GM08714 (cell line): Measurements from ENCODE around the gene CD34.

Experiments
- H3K4me3 ChIP-seq: fragments of 200-500 bp; sonication (Bioruptor generic); 2 replicates; pipeline ENCODE4 v1.5.1; 2014; ENCODE audit warnings: mild to moderate bottlenecking, low read length, inconsistent platforms
- ZNF274 ChIP-seq: IDR thresholded peaks from 2 replicates; pipeline ENCODE4 v1.6.1; 2012; ENCODE audit warnings: mild to moderate bottlenecking, low read depth, low read length

Gene CD34, protein sequence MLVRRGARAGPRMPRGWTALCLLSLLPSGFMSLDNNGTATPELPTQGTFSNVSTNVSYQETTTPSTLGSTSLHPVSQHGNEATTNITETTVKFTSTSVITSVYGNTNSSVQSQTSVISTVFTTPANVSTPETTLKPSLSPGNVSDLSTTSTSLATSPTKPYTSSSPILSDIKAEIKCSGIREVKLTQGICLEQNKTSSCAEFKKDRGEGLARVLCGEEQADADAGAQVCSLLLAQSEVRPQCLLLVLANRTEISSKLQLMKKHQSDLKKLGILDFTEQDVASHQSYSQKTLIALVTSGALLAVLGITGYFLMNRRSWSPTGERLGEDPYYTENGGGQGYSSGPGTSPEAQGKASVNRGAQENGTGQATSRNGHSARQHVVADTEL

DNA sequence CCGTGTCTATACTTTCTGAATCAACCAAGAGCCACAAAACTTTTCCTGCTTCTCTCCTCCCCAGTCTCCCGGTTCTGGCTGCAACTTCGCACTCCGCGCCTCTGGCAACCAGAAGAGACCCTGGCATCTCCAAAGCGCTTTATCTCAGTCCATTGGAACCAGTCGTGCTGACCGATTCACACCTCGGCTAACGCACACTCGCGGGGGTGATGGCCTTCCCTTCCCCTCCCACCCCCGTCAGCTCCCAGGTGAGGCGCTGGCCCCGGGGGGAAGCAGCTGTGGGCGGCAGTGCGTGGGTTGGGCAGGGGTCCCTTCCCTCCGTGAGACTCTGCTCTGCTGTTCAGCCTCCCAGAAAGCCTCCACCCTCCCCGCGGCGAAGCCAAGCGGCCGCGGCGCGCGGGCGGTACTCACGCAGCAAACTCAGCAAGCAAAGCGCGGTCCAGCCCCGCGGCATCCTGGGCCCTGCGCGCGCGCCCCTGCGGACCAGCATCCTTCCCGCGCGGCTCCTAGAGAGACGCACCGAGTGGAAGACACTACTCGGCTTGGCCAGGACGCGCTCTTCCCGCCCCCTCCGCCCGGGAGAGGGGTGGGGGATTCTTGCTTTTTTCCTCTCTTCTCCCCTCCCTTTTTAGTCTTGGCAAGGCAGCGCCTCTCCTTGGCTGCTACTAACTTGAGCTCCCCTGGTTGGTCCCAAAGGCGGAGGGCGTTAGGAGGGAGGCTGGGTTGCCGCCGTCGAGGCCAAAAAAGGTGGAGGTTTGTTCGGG, at the start of gene CD34:
CD34 (minus strand) TSS at position 535 of the 764 bp plus-strand sequence; CDS start at position 490, 45 bp downstream.
- no peak for TF ChIP-seq ZNF274
- H3K4me3 ChIP-seq: no peak within 1 kb of the TSS

DNA sequence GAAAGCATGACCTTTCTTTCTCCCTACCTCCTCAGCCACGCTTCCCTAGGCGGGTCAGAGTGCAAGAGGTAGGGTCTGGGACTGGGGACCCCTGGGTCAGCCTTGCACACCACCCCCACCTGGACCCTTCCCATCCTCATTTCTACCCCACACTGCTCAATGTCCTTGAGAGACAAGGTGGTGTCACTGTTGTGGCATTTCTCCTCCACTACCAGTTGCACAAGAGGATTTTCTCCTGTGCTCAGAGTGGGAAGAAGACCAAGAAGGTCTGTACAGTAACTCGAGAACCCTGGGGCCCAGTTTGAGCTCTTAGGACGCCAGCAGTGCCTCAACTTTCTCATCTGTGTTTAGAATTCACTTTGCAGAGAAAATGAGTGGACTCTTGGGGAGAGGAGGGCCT, 49.4 kb upstream of the CD34 start:
- no peak for TF ChIP-seq ZNF274
- H3K4me3 ChIP-seq: no peak overlapping the region

DNA sequence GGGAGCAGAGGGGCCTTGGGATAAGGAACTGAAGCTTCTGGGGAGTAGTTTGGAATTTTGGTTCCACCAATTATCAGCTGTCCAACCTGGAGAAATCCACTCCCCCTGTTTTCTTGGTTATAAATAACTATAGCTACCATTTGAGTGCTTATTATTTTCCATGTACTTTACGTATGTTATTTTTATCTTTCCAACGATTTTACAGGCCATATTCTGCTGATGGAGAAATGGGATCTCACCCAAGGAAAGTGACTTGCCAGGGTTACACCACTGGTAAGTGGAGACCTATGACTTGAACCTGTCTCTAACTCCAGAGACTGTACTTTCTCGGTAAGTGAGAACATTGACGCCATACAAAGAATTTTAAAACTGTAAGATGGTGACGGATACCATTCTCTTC, 49.0 kb upstream of the CD34 start:
- peak overlapping the region; percentile 3; the same call in 1 of the 2 replicates for H3K4me3 ChIP-seq

DNA sequence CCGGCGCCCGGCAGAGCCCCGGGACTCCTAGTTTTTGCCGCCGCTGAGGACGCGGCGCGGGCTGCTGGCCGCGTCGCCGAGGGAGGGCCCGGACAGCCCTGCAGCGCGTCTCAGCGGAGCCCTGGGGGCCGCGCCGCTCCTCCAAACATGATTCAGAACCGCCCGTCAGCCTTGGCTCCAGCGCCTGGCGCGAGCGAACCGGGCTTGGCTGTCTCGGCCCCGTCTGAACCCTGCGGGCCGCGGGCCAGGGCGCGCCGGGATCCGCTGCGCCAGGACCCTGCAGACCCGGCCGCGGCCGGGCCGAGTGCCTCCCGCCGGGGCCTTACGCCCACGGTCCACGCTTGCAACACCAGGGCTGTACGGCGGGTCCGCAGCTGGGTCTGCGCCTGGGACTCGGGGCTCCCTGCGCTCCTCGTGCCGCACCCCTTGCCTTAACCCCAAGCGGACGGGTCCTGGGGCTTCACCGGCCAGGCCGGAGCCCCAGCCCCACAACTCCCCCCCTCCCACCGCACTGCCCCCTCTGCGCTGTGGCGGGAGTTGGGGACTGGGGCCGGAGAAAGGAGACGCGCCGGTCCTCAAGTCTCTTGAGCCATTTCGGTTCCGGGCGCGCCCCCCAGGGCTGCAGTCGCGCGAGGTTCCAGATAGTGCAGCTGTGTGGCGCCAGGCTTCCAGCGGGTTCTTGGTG, 48.4 kb upstream of the CD34 start:
- no peak for TF ChIP-seq ZNF274
- H3K4me3 ChIP-seq: peak overlapping the region; percentile 40; the same call in 1 of the 2 replicates

More for the DNA sequence above, 49.0 kb upstream of the CD34 start:
- TF ChIP-seq ZNF274: no peak

DNA sequence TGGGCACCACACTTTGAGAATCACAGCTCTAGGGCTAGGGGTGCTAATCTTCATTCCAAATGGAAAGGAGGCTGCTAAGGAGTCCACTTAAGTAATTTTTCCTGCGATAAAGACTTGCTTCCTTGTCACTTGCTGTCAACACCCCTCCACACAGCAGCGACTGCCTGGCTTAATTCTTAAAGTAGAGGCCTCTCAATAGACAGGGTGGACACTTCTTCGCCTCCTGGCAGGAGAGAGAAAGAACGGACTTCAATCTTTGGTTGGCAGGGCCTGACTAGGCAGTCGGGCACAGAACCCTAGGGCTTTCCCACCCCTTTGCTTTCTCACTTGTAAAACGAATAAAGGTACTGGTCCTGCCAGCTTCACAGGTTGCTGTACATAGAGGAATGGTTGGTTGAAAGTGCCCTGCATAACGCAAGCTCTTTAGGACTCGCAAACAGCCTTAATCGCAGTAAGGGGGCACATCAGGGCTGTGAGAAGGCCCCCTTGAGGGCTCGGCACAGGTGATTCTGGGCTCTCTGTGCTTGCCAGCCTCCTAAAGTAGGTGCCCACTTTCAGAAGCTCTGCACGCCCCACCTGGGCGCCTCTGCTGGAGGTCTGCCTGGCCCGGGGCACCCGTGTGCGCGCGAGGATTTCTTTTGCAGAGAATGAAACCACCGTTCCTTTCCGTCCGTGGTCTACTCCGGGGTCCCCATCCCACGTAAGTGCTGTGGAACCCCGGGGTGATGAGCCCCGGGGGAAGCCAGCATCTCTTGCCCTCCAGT, 47.6 kb upstream of the CD34 start:
- H3K4me3 ChIP-seq: peak overlapping the region; percentile 40; the same call in 1 of the 2 replicates
- no peak for TF ChIP-seq ZNF274

DNA sequence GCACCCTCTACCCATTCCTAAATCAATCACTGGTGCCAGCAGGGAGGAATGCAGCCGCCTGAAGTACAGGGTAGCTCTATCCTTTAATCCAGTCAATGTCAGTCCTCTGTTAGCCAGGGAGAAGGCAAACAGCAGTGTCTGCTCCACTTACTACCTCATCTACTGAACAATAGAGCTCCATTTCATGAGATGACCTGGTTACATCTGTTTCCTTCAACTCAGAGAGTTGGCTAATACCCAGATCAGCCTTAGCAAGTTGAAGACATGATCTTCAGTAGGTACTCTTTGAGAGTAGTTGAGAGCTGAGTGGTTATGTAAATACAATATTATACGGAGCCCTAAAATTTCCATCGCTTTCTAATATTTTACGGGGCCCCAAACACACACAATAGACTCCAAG, 46.1 kb upstream of the CD34 start:
- TF ChIP-seq ZNF274: no peak
- H3K4me3 ChIP-seq: no peak overlapping the region

DNA sequence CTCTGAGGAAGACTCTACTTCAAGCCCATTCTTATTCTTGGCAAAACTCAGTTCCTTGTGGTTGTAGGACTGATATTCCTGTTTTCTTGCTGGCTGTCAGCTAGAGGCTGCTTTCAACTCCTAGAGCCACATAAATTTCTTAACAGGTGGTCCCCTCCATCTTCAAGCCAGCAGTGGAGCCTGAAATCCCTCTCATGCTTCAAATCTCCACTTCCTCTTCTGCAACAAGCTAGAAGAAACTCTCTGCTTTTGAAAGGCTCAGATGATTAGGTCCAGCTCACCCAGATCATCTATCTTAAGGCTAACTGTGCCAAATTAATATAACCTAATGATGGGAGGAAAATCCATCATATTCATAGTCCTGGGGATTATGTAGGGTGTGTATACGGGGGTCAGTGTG, 43.2 kb upstream of the CD34 start:
- no peak overlapping the region for H3K4me3 ChIP-seq
- TF ChIP-seq ZNF274: no peak

DNA sequence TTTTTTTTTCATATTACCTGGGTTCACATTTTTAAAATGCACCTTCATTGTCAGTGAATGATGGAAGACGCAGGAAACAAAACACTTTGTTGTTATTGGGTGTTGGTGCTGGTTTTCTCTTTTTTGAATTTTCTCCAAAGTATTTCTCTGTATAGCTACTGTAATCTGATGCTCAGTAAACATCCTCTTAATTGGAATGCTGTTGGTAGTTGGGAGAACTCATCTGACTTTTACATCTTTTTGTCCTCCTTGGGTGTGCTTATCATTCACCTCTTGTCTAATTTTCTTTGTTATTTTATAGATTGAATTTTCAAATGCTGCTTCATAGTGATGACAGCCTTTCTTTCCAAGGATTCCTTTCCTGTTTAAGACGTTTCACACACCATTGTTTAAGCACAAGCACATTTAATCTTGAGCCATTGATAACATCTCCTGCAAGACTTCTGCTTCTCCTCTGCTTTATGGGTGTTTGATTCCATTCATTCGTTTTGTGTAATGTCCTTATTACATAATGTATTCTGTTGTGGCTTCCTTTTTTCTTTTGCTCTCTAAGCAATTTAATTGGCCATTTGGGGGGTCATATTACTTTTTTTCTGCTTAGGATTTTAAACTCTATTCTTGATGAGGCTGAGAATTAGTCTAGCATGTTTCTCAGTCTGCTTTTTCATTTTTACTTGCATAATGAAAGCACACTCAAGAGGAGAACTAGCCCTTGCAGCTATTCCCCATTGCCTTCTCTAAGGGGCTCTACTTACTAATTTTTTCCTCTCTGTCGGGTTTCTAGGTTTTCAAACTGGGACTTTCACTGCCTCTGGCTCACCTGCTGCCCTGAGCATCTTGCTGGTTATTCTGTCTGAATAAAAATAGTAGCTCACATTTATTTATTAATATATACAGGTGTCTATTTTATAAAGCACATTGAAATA, 42.0 kb upstream of the CD34 start:
- no peak for TF ChIP-seq ZNF274
- no peak overlapping the region for H3K4me3 ChIP-seq

DNA sequence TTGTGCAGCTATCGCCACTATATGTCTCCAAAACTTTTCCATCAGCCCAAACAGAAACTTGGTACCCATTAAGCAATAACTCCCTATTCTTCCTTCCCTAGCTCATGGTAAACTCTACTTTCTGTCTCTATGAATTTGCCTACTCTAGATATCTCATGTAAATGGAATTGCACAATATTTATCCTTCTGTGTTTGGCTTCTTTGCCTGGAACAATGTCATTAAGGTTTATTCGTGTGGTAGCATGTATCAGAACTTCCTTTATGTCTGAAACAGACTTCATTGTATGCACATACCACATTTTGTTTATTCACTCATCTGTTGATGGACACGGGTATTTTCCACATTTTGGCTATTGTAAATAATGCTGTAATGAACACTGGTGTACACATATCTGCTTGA, 40.7 kb upstream of the CD34 start:
- no peak for TF ChIP-seq ZNF274
- H3K4me3 ChIP-seq: no peak overlapping the region

DNA sequence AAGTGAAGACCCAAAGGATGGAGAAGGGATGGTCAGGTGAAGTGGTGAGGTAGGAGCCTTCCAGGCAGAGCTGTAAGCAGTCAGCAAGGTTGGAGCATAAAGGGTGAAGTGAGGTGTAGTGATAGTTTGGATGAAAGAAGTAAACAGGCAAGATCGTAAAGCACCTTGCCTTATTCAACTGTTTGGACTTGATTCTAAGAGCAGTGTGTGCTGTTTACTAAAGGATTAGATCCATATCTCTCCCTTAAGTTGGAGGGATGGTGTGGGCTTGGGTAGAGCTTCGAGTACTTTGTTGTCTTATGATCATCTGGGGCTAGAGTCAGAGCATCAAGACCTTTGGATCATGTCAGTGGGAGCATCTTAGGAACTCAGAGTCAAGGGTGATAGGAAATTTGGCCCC, 39.8 kb upstream of the CD34 start:
- no peak for TF ChIP-seq ZNF274

DNA sequence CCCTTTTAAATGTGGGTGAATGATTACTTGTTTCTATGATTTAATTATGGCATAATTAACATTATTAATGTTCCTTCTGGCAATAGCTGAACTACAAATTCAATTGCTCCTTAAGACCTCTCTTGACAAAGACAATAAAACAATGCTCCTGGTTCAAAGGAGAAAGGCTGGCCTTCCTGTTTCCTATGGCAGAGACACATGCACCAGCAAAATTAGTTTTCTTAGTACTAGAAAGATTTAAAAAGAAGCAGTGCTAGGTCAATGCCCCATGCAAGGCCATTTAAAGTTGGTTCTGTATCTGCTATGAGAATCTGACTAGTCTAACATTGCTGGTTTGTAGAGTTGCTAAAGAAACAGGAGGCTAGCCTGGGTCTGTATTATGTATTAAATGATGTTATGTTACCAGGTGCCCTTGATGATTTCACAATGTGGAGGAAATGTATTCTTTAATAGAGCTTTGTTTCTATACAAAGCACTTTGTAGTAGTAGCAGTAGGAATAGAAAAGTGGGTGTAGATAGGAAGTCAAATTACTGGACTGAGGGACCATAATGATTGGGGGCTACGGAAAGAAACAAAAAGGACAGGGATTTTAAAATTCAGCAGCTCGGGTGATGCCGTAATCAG, 38.8 kb upstream of the CD34 start:
- no peak for TF ChIP-seq ZNF274
- no peak overlapping the region for H3K4me3 ChIP-seq

More for the DNA sequence above, 39.8 kb upstream of the CD34 start:
- no peak overlapping the region for H3K4me3 ChIP-seq

DNA sequence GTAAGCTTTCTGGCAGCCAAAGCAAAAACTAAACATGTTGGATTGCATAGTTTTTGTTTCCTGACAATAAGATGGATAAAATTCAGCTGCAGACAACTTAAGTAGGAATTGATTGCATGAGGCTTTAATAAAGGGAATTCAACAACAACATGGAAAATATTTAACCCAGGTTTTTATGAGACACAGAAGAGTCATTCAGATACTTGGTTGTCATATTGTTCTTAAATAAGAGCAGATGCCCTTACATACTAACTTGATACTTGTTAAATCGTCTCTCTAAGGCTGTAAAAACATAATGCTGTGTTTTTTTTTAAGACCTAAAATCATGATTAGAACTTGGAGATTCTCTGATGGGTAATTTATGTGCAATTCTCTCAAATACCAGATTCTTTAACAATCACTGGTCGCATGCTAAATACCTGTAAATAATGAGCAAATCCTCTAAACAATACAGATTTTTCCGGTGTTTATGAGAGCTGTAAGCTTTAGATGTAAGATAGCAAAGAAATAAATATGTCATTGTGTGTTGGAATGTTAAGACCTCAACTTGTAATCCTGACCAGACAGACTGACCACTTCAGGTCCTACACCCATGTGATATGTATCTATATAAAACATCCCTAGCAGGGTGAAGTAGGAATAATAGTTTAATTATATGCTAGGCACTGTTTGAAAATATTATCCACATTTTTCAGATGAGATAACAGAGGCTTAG, 37.8 kb upstream of the CD34 start:
- no peak for TF ChIP-seq ZNF274
- no peak overlapping the region for H3K4me3 ChIP-seq

DNA sequence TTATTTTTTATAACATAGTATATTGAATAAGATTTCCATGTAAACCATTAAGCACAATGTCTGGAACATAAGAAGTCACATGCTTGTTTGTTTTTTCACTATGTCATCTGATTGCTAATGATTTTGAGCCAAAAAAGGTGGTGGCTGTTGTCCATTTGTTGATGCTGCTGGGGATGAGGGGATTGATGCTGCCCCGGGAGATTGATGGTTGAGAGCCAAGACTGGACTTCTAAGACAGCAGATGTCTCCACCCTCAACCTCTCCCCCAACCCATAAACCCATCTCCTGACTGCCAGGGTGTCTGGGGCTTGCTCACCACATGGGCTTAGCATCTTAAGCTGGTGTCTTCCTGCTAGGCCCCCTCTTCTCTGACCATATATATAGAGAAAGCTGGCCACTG, 35.8 kb upstream of the CD34 start:
- TF ChIP-seq ZNF274: no peak
- H3K4me3 ChIP-seq: no peak overlapping the region
